ENCODE data around the gene PKD2L2. TPM values are rescaled to one million over a fixed set of nuclear protein-coding genes. Genes with fewer than 3 reads are reported as not detected.
"Not testable (repeated sequence)": the region's sequence is repeated elsewhere in the genome, so short reads cannot be mapped to it uniquely, and the experiment has no call there.

Gene PKD2L2
- polyA plus RNA-seq, 3 donors = 0.08 TPM; not detected in 2

DNA sequence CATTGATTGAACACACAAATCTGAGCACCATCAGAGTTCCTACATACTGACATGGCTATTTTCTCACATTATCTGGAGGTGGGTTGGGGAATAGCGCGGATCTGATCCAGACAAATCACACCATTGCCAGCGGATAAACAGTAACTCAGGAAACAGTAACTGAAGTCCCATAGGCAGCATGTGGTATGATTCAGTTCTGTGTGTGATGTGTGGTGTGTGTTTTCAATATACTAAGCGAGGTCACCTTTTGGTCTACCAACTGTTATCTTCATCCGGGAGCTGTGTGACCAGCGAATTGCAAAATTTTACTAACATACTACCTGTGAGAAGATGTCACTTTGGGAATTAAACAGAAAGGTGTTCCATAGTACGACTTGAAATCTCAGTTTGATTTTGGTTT, 50.1 kb downstream of the PKD2L2 start:
- H3K9me3 Mint-ChIP-seq = no peaks in the 10 kb centered on the region
- H3K79me2 ChIP-seq (ENCODE audit: insufficient read depth, low read length) = no peaks in the 10 kb centered on the region
- H3K9ac ChIP-seq (ENCODE audit: insufficient read depth, low read length, poor library complexity, severe bottlenecking) = no peak overlapping the region
- H3K36me3 ChIP-seq (replicated peaks in 1 of 2; ENCODE audit: control insufficient read depth in 1 of 2, insufficient read depth in 2 of 2, low read length in 2 of 2) = peaks cover 64 to 81% of the 10 kb centered on the region in 2 donors
- no peak overlapping the region for H2AFZ ChIP-seq (ENCODE audit: insufficient read depth, low read depth, low read length, poor library complexity, severe bottlenecking)
- H3K4me1 ChIP-seq (ENCODE audit: control insufficient read depth in 1 of 2, insufficient read depth in 2 of 2, low read length in 2 of 2) = no peaks in the 10 kb centered on the region
- DNase-seq = no peak
- no peaks in the 10 kb centered on the region for H3K27me3 Mint-ChIP-seq (ENCODE audit: low read depth in 3 of 3)
- H3K27ac Mint-ChIP-seq = no peak overlapping the region
- no CpG with 5 or more reads among the region's 7 CpGs for WGBS (ENCODE audit: insufficient coverage)
- TF ChIP-seq, protein P1, sequence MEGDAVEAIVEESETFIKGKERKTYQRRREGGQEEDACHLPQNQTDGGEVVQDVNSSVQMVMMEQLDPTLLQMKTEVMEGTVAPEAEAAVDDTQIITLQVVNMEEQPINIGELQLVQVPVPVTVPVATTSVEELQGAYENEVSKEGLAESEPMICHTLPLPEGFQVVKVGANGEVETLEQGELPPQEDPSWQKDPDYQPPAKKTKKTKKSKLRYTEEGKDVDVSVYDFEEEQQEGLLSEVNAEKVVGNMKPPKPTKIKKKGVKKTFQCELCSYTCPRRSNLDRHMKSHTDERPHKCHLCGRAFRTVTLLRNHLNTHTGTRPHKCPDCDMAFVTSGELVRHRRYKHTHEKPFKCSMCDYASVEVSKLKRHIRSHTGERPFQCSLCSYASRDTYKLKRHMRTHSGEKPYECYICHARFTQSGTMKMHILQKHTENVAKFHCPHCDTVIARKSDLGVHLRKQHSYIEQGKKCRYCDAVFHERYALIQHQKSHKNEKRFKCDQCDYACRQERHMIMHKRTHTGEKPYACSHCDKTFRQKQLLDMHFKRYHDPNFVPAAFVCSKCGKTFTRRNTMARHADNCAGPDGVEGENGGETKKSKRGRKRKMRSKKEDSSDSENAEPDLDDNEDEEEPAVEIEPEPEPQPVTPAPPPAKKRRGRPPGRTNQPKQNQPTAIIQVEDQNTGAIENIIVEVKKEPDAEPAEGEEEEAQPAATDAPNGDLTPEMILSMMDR (IDR thresholded peaks at IDR 0.05) = no peak
- no peak overlapping the region for H3K4me3 Mint-ChIP-seq
- H3K36me3 Mint-ChIP-seq = peaks cover 64 to 73% of the 10 kb centered on the region in 2 donors
- intact Hi-C loops (cut with micrococcal nuclease) = no loop called here
- no peaks in the 10 kb centered on the region for H4K20me1 ChIP-seq (ENCODE audit: insufficient read depth, low read length)
- H3K27ac ChIP-seq (ENCODE audit: low read depth in 1 of 2, low read length in 2 of 2) = no peak overlapping the region
- no peak overlapping the region for H3K4me2 ChIP-seq (replicated peaks; ENCODE audit: extremely low read depth, low read length, poor library complexity, severe bottlenecking)
- no peak overlapping the region for H3K4me3 ChIP-seq (replicated peaks in 1 of 3; ENCODE audit: low read depth in 2 of 3, low read length in 3 of 3)
- no peaks in the 10 kb centered on the region for H3K27me3 ChIP-seq (ENCODE audit: control insufficient read depth in 2 of 2, insufficient read depth in 2 of 2, low read length in 2 of 2)
- H3K4me1 Mint-ChIP-seq = no peaks in the 10 kb centered on the region
- no peaks in the 10 kb centered on the region for H3K9me3 ChIP-seq (replicated peaks in 1 of 2; ENCODE audit: control insufficient read depth in 1 of 2, insufficient read depth in 1 of 2, low read length in 2 of 2)

GRCh38 chr5:137944280-137944679, 55.0 kb downstream of the PKD2L2 start:
- DNase-seq; H3K4me1 Mint-ChIP-seq; H3K27me3 Mint-ChIP-seq (ENCODE audit: low read depth in 3 of 3); H3K4me2 ChIP-seq (replicated peaks; ENCODE audit: extremely low read depth, low read length, poor library complexity, severe bottlenecking); H3K9ac ChIP-seq (ENCODE audit: insufficient read depth, low read length, poor library complexity, severe bottlenecking); H3K27ac Mint-ChIP-seq; H3K9me3 Mint-ChIP-seq; H3K9me3 ChIP-seq (replicated peaks in 1 of 2; ENCODE audit: control insufficient read depth in 1 of 2, insufficient read depth in 1 of 2, low read length in 2 of 2); H3K27ac ChIP-seq (ENCODE audit: low read depth in 1 of 2, low read length in 2 of 2); H3K79me2 ChIP-seq (ENCODE audit: insufficient read depth, low read length); H2AFZ ChIP-seq (ENCODE audit: insufficient read depth, low read depth, low read length, poor library complexity, severe bottlenecking); intact Hi-C loops (cut with micrococcal nuclease); H3K4me3 ChIP-seq (replicated peaks in 1 of 3; ENCODE audit: low read depth in 2 of 3, low read length in 3 of 3); H3K27me3 ChIP-seq (ENCODE audit: control insufficient read depth in 2 of 2, insufficient read depth in 2 of 2, low read length in 2 of 2); H4K20me1 ChIP-seq (ENCODE audit: insufficient read depth, low read length); H3K4me1 ChIP-seq (ENCODE audit: control insufficient read depth in 1 of 2, insufficient read depth in 2 of 2, low read length in 2 of 2); H3K4me3 Mint-ChIP-seq: not testable (repeated sequence)
- H3K36me3 ChIP-seq (replicated peaks in 1 of 2; ENCODE audit: control insufficient read depth in 1 of 2, insufficient read depth in 2 of 2, low read length in 2 of 2) = peaks cover 99% of the 10 kb centered on the region in 2 donors
- peaks cover 85 to 95% of the 10 kb centered on the region in 2 donors for H3K36me3 Mint-ChIP-seq
- WGBS (ENCODE audit: insufficient coverage) = 100% methylated on average over 3 of the region's 4 CpGs

Measured in CD14-positive monocyte (primary cell).